Midbrain (tissue), 1 donor: ENCODE results near the gene PROKR2.
A peak's percentile ranks its signal among the peaks of the same experiment; 100 is the strongest.

Source experiments
- DNase-seq: peaks from one replicate; lab custom pipeline; 2025; lab: John Stamatoyannopoulos, UW

The PROKR2 gene

GRCh38 chr20:5316188-5317158 lies at the start of gene PROKR2:
Gene PROKR2, minus strand, starts transcription at chr20:5316954. Its CDS starts 2,585 bp downstream, at chr20:5314369.
- no peak for DNase-seq

- no peak for DNase-seq
Observed at GRCh38 chr20:5364997-5365597, 48.3 kb upstream of the PROKR2 start.

GRCh38 chr20:5364136-5364821 lies 47.5 kb upstream of the PROKR2 start:
- no peak for DNase-seq

DNA sequence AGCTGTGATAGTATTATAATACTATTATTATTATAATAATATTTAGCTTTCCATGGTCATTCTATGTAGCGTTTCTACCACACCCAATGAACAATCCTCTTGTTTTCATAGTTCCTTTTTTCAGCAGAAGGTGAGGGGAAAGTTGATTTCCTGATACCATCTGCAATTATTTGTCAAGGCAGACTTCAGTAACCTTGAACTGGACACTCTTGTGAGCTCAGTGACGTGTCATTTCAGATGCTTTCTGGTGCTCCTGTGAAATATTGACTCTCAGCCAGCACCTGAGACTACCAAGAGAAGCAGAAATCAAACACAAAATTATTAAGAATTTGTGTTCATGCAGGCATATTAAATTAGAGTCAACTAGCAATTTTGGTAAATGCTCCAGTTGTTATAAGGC lies 46.0 kb upstream of the PROKR2 start:
- no peak for DNase-seq

GRCh38 chr20:5361176-5361575 lies 44.4 kb upstream of the PROKR2 start:
- no peak for DNase-seq

- peak; percentile 24 for DNase-seq
Observed at GRCh38 chr20:5357946-5358345, 41.2 kb upstream of the PROKR2 start.

DNA sequence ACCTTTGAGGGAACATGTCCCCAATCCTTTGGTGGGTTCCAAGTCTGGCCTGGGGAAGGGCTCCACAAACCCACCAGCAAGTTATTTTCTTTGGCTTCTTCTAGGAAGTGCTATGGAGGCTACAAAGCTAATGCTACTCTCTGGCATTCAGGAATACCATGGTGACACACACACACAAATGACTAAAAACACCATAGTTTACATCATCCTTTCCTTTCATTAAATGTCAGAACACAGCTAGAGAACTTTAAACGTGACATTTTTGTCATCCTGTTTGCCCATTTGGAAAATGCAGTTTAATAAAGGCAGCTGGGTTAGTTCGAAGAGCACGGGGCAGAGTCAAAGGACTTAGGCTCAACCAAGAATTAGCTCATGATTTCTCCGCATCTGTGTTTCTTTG lies 40.2 kb upstream of the PROKR2 start:
- DNase-seq, result no peak

- no peak for DNase-seq
Observed at GRCh38 chr20:5354901-5355300, 38.1 kb upstream of the PROKR2 start.

DNA sequence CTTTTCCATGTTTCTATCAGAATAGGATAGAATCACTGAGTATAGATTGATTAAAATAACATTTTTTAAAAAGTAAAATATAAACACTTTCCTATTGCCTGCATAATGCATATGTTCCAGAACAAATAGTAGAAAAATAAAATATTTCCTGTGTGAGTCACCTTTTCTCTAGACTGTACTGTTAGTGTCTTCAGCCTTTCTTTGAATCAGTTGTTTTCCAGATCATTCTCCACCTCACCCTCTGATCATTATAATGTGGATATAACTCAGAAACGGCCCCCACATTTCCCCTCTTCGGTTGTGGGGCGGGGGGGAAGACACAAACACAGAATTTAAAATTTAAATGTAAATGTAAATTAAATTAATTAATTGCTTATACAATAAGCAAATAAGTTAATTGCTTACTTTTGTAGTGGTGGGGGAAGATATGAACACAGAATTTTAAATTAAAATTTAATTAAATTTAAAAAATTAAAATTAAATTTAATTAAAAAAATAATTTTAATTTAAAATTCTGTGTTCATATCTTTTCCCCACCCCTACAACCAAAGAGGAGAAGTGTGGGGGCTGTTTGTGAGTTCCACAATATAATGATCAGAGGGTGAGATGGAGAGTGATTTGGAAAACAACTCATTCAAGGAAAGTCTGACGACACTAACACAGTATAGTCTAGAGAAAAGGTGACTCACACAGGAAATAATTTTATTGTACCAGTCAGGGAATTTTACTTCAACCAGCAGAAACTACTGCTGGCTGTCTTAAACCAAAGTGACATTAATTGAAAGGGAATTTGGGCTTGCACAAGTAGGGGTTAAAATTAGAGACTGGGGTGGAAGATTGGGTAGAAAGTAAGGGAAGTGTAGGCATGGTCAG lies 37.1 kb upstream of the PROKR2 start:
- no peak for DNase-seq

- DNase-seq, result no peak
Observed at GRCh38 chr20:5349448-5349847, 32.7 kb upstream of the PROKR2 start.

GRCh38 chr20:5342021-5342420 lies 25.3 kb upstream of the PROKR2 start:
- DNase-seq, result no peak

- DNase-seq, result no peak
Observed at GRCh38 chr20:5331340-5331739, 14.6 kb upstream of the PROKR2 start.

DNA sequence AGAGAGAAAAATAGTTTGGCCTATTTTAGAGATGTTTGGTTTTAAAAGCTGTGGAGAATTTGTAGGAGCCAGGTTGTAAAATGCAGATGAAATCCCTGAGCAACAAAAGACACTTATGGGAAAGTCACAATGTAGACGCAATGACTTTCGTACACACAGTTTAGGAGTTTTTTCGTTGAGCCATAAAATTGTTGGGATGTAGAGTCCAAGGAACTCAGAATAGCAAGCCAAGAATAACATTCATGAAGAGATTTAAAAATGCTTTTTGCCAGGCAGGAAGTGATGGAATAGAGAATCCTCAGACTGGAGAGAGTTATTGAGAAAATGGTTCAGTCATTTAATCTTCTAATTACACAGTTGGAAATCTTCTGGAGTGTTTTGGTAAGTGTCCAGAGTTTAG lies 11.5 kb upstream of the PROKR2 start:
- DNase-seq, result no peak

- DNase-seq, result no peak
Observed at GRCh38 chr20:5327356-5327755, 10.6 kb upstream of the PROKR2 start.

DNA sequence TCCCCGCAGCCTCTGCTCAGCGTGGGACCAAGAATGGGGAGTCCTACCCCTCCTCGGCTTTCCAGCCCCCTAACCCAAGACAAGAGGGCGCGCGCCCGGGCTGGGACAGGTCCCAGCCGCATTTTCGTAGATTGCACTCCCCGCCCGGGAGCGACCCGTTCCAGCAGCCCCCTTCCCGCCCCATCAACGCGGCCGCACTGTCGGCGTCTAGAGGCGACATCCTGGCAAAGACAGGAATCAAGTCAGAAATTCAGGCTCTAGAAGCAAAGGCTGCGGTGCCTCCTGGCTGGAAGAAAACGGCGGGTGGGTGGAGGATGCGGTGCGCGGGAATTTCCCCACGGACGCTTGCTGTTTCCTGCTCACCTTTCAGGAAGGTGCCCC lies 957 bp downstream of the PROKR2 start:
- DNase-seq, result no peak

DNA sequence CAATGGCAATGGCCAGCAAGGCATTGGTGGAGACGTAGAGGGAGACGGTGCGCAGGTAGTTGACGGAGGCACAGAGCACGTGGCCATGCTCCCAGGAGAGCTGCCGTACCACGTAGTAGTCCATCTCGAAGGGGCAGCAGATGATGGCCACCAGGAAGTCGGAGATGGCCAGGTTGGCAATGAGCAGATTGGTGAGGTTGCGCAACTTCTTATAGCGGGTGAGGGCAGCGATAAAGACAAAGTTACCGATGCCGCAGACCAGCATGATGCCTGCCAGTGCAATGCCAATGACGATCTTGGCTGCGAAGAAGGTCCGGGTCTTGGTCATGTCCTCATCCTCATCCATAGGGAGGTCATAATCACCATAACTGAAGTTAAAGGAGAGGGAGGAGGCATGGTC lies 2.8 kb downstream of the PROKR2 start:
- DNase-seq, result no peak

DNA sequence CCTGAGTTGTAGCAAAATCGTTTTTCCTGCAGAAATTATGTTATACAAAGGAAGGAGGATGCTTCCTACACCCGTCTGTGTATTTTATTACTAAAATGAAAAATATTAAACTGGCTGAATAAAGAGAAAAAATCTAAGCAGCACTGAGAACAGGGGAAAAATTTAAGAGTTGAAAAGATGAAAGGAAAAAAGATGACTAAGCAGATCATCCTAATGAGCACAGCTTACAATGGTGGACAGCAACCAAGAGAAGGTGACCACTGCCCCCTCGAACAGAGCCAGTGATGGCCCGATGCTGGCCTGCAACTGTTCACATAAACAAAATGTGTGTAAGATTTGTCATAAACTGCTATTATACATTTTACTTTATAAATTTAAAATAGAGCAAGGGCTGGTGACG lies 4.2 kb downstream of the PROKR2 start:
- no peak for DNase-seq

DNA sequence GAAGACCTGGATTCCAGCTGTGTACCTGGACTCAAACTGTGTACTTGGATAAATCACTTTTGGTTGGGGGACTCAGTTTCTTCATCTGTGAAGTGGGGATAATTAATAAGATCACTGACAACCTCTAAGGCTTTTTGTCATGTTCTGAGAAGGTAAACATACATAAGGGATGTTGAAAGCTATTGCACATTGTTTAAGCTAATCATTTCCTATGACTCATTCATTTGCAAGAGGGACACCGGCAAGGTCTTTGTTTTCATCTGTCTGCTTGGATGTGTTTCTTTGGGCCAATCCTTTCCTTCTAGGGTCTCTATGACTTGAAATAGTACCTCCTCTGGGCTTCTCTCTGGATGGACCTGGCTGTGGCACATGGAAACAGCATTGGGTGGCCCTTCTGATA lies 6.8 kb downstream of the PROKR2 start:
- DNase-seq, result no peak

GRCh38 chr20:5298811-5299210 lies 17.9 kb downstream of the PROKR2 start:
- no peak for DNase-seq

- DNase-seq, result no peak
Observed at GRCh38 chr20:5297280-5298004, 19.3 kb downstream of the PROKR2 start.

- no peak for DNase-seq
Observed at GRCh38 chr20:5290596-5290995, 26.2 kb downstream of the PROKR2 start.
